Esophagus squamous epithelium (tissue), 5 donors: Measurements from ENCODE around the gene SMIM5. TPM values are rescaled to one million over a fixed set of nuclear protein-coding genes. Genes with fewer than 3 reads are reported as not detected.
A peak's percentile ranks its signal among the peaks of the same experiment; 100 is the strongest.

ENCODE experiments used
- DNase-seq: peaks from one replicate; lab custom pipeline; 2025; lab: John Stamatoyannopoulos, UW
- H3K27ac ChIP-seq, 4 donors: fragments of 200-600 bp; sonication (generic); one replicate each; pipeline ENCODE4 v1.5.1; 2016 to 2019; ENCODE audit warnings: mild to moderate bottlenecking in 1 of 4
- H3K27me3 ChIP-seq, 4 donors: fragments of 200-600 bp; sonication (generic); 1 replicate in 3 of 4; 2 replicates in 1 of 4; pipeline versions ENCODE4 v1.5.1 to v1.6.0; 2017 to 2021; ENCODE audit warnings: antibody characterized with exemption in 1 of 4
- H3K36me3 ChIP-seq, 3 donors: fragments of 200-600 bp; sonication (generic); one replicate each; pipeline ENCODE4 v1.5.1; 2016 to 2019
- H3K4me1 ChIP-seq, 3 donors: fragments of 200-600 bp; sonication (generic); one replicate each; pipeline ENCODE4 v1.5.1; 2017 to 2019
- H3K4me3 ChIP-seq, 4 donors: fragments of 200-600 bp; sonication (generic); 1 replicate in 3 of 4; 2 replicates in 1 of 4; pipeline ENCODE4 v1.5.1; 2016 to 2019; ENCODE audit warnings: mild to moderate bottlenecking in 2 of 4, moderate library complexity in 1 of 4
- H3K9me3 ChIP-seq, 3 donors: fragments of 200-600 bp; sonication (generic); one replicate each; pipeline ENCODE4 v1.5.1; 2016 to 2019
- CTCF ChIP-seq, 6 experiments: fragments of 450-650 bp in 4 of 6; fragments of 200-600 bp in 2 of 6; sonication (generic) in 2 of 6; IDR thresholded peaks; one replicate each; pipeline ENCODE4 v1.5.1; 2016 to 2019; ENCODE audit warnings: antibody characterized with exemption in 6 of 6, mild to moderate bottlenecking in 4 of 6, moderate library complexity in 4 of 6
- POLR2A ChIP-seq, 4 donors: fragments of 450-650 bp; IDR thresholded peaks; one replicate each; pipeline ENCODE4 v1.6.1; 2017; ENCODE audit warnings: antibody characterized with exemption in 4 of 4, mild to moderate bottlenecking in 4 of 4, moderate library complexity in 3 of 4
- WGBS, 2 donors: methylation state at CpG; one replicate each; pipeline ENCODE4 v1.1.5; 2018; 5-methylcytosine and 5-hydroxymethylcytosine counted together
- intact Hi-C: fragments of 100-400 bp; cut with DNase I; formaldehyde crosslinking; loops from one replicate; pipeline ENCODE4 v1.15.0; 2022
- total RNA-seq, 4 donors: library from RNA; depleted of rRNA; stranded (reverse); fragments of >200 nt; gene quantifications; one replicate each; pipeline ENCODE4 v1.1.0, GENCODE V29; 2016
- donor health status: DM: yes; HTN: yes; CAD: no.

Gene SMIM5
- total RNA-seq, 4 donors from 2014 or later: 7.4 to 16.8 (median 8.6) TPM

GRCh38 chr17:75681289-75681688, 48.1 kb downstream of the SMIM5 start:
- H3K4me1 ChIP-seq: peaks cover 20 to 63% (median 50%) of the 10 kb centered on the region in 3 donors
- 39 to 49% methylated on average over 3 of the region's 3 CpGs for WGBS, 2 donors
- H3K27ac ChIP-seq: peak overlapping the region; percentile 24 to 72 (median 66)

GRCh38 chr17:75683583-75683982, 50.3 kb downstream of the SMIM5 start:
- no peak for TF ChIP-seq CTCF (IDR thresholded peaks at IDR 0.05)
- TF ChIP-seq POLR2A (IDR thresholded peaks at IDR 0.05): no peak
- Histone ChIP-seq H3K9me3 (no peaks in the 10 kb centered on the region), H3K36me3 (peaks cover 0 to 15% (median 0%) of the 10 kb centered on the region in 3 donors), H3K27me3 (no peaks in the 10 kb centered on the region), H3K27ac (peak overlapping the region; percentile 81 to 87 (median 86)), H3K4me1 (peaks cover 31 to 86% (median 72%) of the 10 kb centered on the region in 3 donors), H3K4me3 (no peak overlapping the region)
- intact Hi-C loops: no loop called here
- 32 to 35% methylated on average over 4 of the region's 4 CpGs for WGBS, 2 donors
- no peak for DNase-seq

More at GRCh38 chr17:75681289-75681688, 48.1 kb downstream of the SMIM5 start:
- intact Hi-C loops: no loop called here
- H3K4me3 ChIP-seq: no peak overlapping the region
- no peak for DNase-seq
- no peak for TF ChIP-seq POLR2A (IDR thresholded peaks at IDR 0.05)
- no peak for TF ChIP-seq CTCF (IDR thresholded peaks at IDR 0.05)
- peaks cover 0 to 33% (median 0%) of the 10 kb centered on the region in 3 donors for H3K36me3 ChIP-seq
- H3K9me3 ChIP-seq: no peaks in the 10 kb centered on the region
- no peaks in the 10 kb centered on the region for H3K27me3 ChIP-seq

- Histone ChIP-seq H3K27ac (peak overlapping the region; percentile 81 to 87 (median 86)), H3K9me3 (no peaks in the 10 kb centered on the region), H3K27me3 (no peaks in the 10 kb centered on the region), H3K4me1 (peaks cover 35 to 88% (median 78%) of the 10 kb centered on the region in 3 donors), H3K4me3 (no peak overlapping the region), H3K36me3 (peaks cover 0 to 8% (median 0%) of the 10 kb centered on the region in 3 donors)
- intact Hi-C loops: no loop called here
- DNase-seq: no peak
- WGBS, 2 donors: 64 to 78% methylated on average over 1 to 5 of the region's 5 CpGs
- TF ChIP-seq CTCF (IDR thresholded peaks at IDR 0.05) (no peak), POLR2A (IDR thresholded peaks at IDR 0.05) (no peak)
Measured at GRCh38 chr17:75684249-75684648, 51.0 kb downstream of the SMIM5 start.

- WGBS, 2 donors: 47 to 51% methylated on average over 7 of the region's 7 CpGs
- H3K4me3 ChIP-seq: no peak overlapping the region
- peaks cover 42 to 88% (median 81%) of the 10 kb centered on the region in 3 donors for H3K4me1 ChIP-seq
- no peaks in the 10 kb centered on the region for H3K27me3 ChIP-seq
- TF ChIP-seq POLR2A (IDR thresholded peaks at IDR 0.05) (peak in 2 of 4 donors; percentile 34 to 48), CTCF (IDR thresholded peaks at IDR 0.05) (no peak)
- DNase-seq: no peak
- no peaks in the 10 kb centered on the region for H3K9me3 ChIP-seq
- peaks cover 0 to 7% (median 0%) of the 10 kb centered on the region in 3 donors for H3K36me3 ChIP-seq
- peak overlapping the region; percentile 81 to 87 (median 86) for H3K27ac ChIP-seq
- intact Hi-C loops: no loop called here
Measured at GRCh38 chr17:75684924-75685323, 51.7 kb downstream of the SMIM5 start.

GRCh38 chr17:75685499-75685898, 52.3 kb downstream of the SMIM5 start:
- Histone ChIP-seq H3K36me3 (peaks cover 0 to 5% (median 0%) of the 10 kb centered on the region in 3 donors), H3K9me3 (no peaks in the 10 kb centered on the region), H3K4me1 (peaks cover 48 to 88% (median 81%) of the 10 kb centered on the region in 3 donors), H3K27ac (peak overlapping the region; percentile 81 to 87 (median 86)), H3K4me3 (no peak overlapping the region), H3K27me3 (no peaks in the 10 kb centered on the region)
- no peak for DNase-seq
- WGBS, 2 donors: 33 to 45% methylated on average over 3 of the region's 3 CpGs
- intact Hi-C loops: no loop called here
- TF ChIP-seq CTCF (IDR thresholded peaks at IDR 0.05) (no peak), POLR2A (IDR thresholded peaks at IDR 0.05) (no peak)
